HAP-1 (cell line): Measurements from ENCODE around the gene STX16.
A peak's percentile ranks its signal among the peaks of the same experiment; 100 is the strongest.

Source experiments
- DNase-seq, 2 experiments: peaks; one replicate each; pipeline ENCODE4 v3.0.0-alpha.2; 2016 to 2020; ENCODE audit warnings: low spot score in 2 of 2
- H3K27me3 ChIP-seq: fragments of 250-450 bp; sonication (Bioruptor Pico); 2 replicates; pipeline ENCODE4 v1.5.1; 2020; ENCODE audit warnings: low read depth, mild to moderate bottlenecking, moderate library complexity
- H3K36me3 ChIP-seq: fragments of 250-450 bp; sonication (Bioruptor Pico); replicated peaks from 2 replicates; pipeline ENCODE4 v1.5.1; 2020; ENCODE audit warnings: mild to moderate bottlenecking
- H3K4me1 ChIP-seq: fragments of 250-450 bp; sonication (Bioruptor Pico); 2 replicates; pipeline ENCODE4 v1.5.1; 2020; ENCODE audit warnings: mild to moderate bottlenecking
- H3K4me3 ChIP-seq: fragments of 250-450 bp; sonication (Bioruptor Pico); 2 replicates; pipeline ENCODE4 v1.5.1; 2020; ENCODE audit warnings: mild to moderate bottlenecking, moderate library complexity
- H3K9me3 ChIP-seq: fragments of 250-450 bp; sonication (Bioruptor Pico); 2 replicates; pipeline ENCODE4 v1.5.1; 2020; ENCODE audit warnings: mild to moderate bottlenecking, moderate library complexity
- in situ Hi-C: fragments of 300-500 bp; cut with MboI; formaldehyde crosslinking; loops from 3 replicates; pipeline ENCODE4 v1.14.3; 2020; ENCODE audit warnings: low sequenced_read_pairs, inconsistent platforms, mixed read lengths

STX16 gene

DNA sequence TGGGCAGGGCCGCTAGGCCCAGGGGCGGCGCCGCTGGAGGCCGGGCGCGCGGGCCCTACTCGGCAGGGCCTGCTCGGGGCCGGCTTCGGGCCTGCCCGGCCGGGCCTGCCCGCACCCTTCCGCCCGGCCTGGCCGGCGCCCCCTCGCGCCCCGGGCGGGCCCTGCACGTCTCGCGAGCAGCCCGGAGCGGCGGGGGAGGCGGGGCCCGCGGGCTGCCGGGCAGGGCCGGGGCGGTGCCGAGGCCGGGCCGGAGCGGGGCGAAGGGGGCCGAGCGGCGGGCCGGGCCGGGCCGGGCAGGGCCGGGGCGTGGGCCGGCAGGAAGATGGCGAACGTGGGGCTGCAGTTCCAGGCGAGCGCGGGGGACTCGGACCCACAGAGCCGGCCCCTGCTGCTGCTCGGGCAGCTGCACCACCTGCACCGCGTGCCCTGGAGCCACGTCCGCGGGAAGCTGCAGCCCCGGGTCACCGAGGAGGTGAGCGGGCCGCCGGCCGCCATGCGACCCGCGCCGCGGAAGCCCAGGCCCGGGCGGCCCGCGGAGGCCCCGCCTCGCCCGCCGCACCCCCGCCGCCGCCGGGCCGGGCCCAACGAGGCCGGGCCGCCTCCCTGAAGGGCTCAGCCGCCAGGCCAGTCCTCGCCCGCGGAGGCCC lies 41.6 kb downstream of the STX16 start, which contains the start of gene NPEPL1:
Gene NPEPL1, plus strand, starts transcription at position 222 of the 647 bp plus-strand sequence. Its CDS starts 101 bp downstream, at position 323.
- peaks cover 22% of the 10 kb centered on the region for H3K4me1 ChIP-seq
- no peaks in the 10 kb centered on the region for H3K9me3 ChIP-seq
- peaks cover 8% of the 10 kb centered on the region for H3K36me3 ChIP-seq
- DNase-seq: peak; percentile 69 to 77
- peak within 1 kb of the TSS; percentile 23 for H3K4me3 ChIP-seq
- in situ Hi-C loops: loop anchor here (25.0 kb wide), 1 partner anchor 455 kb away; the partner anchor contains the start of gene ANKRD60
- no peaks in the 10 kb centered on the region for H3K27me3 ChIP-seq

DNA sequence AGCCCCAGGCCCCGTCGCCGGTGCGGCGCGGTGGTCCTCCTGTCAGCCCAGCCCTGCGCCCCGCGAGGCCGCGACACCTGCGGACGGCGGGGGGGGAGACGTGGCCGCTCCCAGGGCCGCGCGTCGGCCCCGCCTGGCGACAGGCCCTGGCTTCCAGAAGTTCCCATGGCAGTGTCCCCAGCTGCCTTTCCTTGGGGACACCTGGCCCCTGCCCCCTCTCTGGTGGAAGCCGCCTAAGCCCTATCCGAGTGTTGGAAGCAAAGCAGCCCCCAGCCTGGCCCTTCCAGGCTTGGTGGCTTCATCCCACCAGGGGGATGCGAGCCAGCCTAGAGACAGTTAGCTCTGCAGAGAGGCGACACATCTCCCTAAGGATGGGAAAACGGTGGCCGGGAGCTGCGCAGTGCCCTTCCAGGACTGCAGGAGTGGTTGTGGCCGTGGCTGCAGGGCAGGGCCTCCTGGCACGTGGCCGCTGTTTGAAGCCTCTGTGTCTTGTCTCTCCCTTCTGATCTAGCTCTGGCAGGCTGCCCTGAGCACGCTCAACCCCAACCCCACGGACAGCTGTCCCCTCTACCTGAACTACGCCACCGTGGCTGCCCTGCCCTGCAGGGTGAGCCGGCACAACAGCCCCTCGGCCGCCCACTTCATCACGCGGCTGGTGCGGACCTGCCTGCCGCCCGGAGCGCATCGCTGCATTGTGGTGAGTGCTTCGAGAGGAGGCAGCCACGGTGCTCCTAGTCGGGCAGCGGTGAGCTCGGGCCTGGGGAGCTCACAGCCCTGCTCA lies 42.3 kb downstream of the STX16 start:
- Histone ChIP-seq H3K4me3 (peak overlapping the region; percentile 23), H3K9me3 (no peaks in the 10 kb centered on the region), H3K4me1 (peaks cover 22% of the 10 kb centered on the region), H3K36me3 (peaks cover 8% of the 10 kb centered on the region), H3K27me3 (no peaks in the 10 kb centered on the region)
- DNase-seq: peak in 1 of 2 experiments; percentile 38
- in situ Hi-C loops: loop anchor here (25.0 kb wide), 1 partner anchor 456 kb away; the partner anchor contains the start of gene ANKRD60

DNA sequence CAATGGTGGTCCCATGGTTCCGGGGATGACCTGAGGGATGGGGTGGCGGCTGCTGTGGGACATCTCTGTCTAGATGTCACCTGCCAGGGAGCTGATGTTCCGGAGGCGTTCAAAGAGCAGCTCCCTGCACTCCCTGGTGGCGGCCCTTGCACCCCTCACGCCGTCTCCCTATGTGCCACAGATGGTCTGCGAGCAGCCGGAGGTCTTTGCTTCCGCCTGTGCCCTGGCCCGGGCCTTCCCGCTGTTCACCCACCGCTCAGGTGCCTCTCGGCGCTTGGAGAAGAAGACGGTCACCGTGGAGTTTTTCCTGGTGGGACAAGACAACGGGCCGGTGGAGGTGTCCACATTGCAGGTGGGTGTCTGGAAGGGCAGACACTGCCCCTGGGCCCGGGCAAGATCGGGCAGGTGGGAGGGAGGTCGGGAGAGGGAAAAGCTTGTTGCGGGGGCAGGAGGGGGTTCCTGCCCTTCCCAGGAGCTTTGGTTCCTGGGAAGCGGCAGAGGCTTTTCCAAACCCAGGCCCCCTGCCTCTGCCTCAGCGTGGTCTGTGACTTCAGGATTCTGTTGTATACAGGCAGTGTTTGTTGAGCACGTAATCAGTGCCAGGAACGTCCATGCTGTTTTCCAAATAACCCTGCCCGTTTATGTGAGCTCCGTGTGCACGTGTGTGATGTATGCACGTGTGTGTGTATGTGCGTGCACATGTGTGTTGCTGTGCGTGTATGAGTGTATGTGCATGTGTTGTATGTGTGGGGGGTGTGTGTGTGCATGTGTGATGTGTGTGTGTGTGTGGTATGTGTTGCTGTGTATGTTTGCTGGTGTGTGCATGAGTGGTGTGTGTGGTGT lies 43.4 kb downstream of the STX16 start:
- peaks cover 8% of the 10 kb centered on the region for H3K36me3 ChIP-seq
- no peak overlapping the region for H3K4me3 ChIP-seq

DNA sequence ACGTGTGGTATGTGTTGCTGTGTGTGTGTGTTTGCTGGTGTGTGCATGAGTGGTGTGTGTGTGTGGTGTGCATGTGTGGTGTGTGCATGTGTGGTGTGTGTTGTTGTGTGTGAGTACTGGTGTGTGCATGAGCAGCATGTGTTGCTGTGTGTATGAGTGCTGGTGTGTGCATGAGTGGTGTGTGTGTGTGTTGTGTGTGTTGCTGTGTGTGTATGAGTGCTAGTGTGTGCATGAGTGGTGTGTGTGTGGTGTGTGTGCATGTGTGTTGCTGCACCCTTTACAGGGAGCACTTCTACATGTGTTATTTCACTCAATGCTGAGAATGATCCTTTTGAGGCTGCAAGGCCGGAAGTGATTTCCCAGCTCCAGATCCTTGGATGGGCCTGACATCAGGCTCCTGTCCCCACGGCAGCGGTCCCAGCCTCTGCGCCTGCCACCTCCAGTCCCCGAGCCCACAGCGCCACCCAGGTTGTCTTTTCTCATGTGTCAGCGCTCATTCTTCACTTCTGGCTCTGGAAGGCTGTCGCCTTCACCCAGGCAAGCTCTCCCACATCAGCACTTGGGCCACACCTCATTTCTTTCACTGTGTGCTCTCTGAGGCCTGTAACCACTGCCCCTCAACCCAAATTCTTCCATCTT lies 44.1 kb downstream of the STX16 start:
- Histone ChIP-seq H3K27me3 (no peaks in the 10 kb centered on the region), H3K36me3 (peaks cover 11% of the 10 kb centered on the region), H3K9me3 (no peaks in the 10 kb centered on the region), H3K4me1 (peaks cover 16% of the 10 kb centered on the region), H3K4me3 (no peak overlapping the region)
- DNase-seq: no peak
- in situ Hi-C loops: loop anchor here (25.0 kb wide), 1 partner anchor 458 kb away; the partner anchor contains the start of gene ANKRD60

More for the DNA sequence above, 43.4 kb downstream of the STX16 start:
- Histone ChIP-seq H3K4me1 (peaks cover 22% of the 10 kb centered on the region), H3K27me3 (no peaks in the 10 kb centered on the region), H3K9me3 (no peaks in the 10 kb centered on the region)
- in situ Hi-C loops: loop anchor here (25.0 kb wide), 1 partner anchor 457 kb away; the partner anchor contains the start of gene ANKRD60
- no peak for DNase-seq

DNA sequence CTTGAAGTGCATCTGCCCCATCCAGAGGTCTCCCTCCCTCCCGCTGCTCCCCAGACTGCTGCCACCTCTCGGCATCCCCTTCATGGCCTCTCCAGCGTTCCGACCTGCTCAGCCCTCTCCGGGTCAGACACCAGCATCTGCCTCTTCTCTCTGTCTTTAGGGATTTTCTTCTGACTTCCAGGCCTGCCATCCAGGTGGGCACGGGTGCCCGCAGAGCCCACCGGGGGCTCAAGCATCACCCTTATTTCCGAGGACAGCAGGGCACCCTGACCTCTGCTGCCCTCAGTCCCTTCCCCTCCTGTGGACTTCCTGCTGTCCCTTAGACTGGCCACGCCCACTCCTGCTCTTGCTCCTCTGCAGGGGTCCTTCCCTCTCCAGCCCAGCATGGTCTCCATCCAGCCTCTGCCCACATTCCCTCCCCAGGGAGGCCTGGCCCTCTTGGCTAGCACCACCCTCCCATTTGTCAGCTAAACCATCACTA lies 44.9 kb downstream of the STX16 start:
- peaks cover 12% of the 10 kb centered on the region for H3K4me1 ChIP-seq
- in situ Hi-C loops: loop anchor here (25.0 kb wide), 1 partner anchor 459 kb away; the partner anchor contains the start of gene ANKRD60
- no peak overlapping the region for H3K4me3 ChIP-seq
- H3K36me3 ChIP-seq: peaks cover 11% of the 10 kb centered on the region
- no peak for DNase-seq
- H3K27me3 ChIP-seq: no peaks in the 10 kb centered on the region
- H3K9me3 ChIP-seq: no peaks in the 10 kb centered on the region

DNA sequence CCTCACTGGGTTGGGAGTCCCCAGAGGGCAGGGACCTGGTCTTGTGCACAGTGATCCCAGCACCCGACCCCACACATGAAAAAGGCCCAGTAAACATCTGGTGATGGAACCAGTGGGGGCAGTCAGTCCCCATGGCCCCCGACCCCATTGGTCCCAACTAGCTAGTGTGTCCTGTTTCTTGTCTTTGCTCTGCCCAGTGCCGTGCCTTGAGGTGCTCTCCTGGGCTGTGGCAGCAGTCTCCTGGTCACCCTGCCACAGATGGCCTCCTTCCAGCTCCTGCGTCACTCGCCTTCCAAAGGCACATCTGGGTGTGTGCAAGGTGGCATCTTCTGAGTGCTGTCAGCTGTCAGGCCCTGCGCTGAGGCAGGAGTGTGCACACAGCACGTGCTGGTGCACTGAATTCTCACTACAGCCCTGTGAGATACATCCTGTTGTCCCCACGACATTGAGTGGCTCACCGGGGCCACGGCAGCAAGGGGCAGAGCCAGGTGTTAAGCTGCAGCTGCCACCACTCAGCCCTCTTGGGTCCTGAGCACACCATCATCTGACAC lies 45.4 kb downstream of the STX16 start:
- Histone ChIP-seq H3K4me1 (peaks cover 12% of the 10 kb centered on the region), H3K27me3 (no peaks in the 10 kb centered on the region), H3K9me3 (no peaks in the 10 kb centered on the region), H3K4me3 (no peak overlapping the region), H3K36me3 (peaks cover 11% of the 10 kb centered on the region)
- in situ Hi-C loops: loop anchor here (25.0 kb wide), 1 partner anchor 459 kb away; the partner anchor contains the start of gene ANKRD60
- DNase-seq: no peak

DNA sequence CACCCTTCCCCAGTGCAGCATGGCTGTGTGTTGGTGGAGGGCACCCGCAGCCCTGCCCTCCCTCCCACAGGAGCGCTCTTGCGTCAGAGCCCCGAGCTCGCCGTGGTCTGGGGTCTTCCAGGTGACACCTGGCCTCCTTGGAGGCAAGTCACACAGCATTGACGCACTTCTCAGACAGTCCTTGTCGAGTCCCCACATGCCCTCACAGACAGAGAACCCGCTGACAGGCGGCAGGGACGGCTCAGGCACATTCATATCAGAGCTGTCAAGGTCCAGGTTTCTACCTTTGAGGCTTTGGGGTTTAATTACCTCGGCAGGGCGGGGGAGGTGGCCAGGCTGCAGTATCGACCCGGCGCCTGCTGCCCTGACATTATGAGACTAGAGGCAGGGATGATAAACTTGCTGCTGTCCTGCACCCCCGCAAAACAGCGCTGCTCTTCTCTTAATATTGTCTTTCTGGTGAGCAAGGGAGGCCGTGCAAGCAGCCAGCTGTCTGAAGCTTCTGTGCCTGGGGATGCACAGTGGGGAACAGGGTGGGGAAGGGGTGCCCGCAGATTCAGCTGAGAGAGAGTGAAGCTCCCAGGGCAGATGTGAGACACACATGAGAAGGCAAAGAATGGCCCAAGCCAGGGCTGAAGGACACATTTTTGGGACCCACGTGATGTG lies 46.3 kb downstream of the STX16 start:
- no peak for DNase-seq
- Histone ChIP-seq H3K27me3 (no peaks in the 10 kb centered on the region), H3K9me3 (no peaks in the 10 kb centered on the region), H3K4me1 (peaks cover 9% of the 10 kb centered on the region), H3K36me3 (peaks cover 18% of the 10 kb centered on the region), H3K4me3 (no peak overlapping the region)
- in situ Hi-C loops: loop anchor here (25.0 kb wide), 1 partner anchor 460 kb away; the partner anchor contains the start of gene ANKRD60

DNA sequence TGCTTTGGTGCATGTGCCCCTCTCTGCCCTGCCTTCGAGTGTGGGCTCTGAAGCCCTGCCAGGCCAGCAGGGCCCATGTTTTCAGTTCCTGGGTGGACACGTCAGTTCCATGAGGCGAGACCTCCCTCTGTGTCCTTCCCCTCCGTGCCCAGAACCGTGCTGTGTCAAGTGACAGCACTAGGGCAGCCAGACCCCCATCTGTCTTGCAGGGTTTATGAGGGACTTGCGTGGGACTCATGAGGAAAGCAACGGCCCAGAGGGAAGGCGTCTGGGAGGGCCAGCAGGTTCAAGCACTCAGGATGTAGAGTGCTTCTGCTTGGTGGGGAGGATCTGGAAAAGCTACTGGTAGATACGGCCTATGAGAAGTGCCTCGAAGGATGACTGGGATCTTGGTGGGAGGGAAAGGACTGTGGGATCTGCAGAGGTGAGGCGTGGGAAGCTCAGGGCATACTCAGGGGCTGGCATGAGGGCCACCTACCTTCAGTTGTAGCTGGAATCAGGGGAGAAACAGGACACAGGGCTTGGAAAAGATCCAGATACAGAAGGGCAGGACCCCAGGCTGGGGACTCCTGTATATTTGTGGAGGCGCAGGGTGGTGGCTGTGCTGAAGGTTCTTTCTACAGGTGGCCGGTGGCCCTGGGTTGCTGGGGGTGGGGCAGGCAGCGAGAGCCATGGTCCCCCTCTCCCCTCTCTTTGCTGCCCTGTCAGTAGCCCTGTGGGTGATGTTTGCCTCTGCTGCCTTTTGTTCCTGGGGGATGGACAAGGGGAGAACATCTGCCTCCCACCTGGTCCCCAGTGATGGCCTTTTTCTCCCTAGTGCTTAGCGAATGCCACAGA lies 47.0 kb downstream of the STX16 start:
- DNase-seq: no peak
- Histone ChIP-seq H3K27me3 (no peaks in the 10 kb centered on the region), H3K4me1 (peaks cover 8% of the 10 kb centered on the region), H3K9me3 (no peaks in the 10 kb centered on the region), H3K36me3 (peaks cover 25% of the 10 kb centered on the region), H3K4me3 (no peak overlapping the region)
- in situ Hi-C loops: loop anchor here (25.0 kb wide), 1 partner anchor 461 kb away; the partner anchor contains the start of gene ANKRD60

DNA sequence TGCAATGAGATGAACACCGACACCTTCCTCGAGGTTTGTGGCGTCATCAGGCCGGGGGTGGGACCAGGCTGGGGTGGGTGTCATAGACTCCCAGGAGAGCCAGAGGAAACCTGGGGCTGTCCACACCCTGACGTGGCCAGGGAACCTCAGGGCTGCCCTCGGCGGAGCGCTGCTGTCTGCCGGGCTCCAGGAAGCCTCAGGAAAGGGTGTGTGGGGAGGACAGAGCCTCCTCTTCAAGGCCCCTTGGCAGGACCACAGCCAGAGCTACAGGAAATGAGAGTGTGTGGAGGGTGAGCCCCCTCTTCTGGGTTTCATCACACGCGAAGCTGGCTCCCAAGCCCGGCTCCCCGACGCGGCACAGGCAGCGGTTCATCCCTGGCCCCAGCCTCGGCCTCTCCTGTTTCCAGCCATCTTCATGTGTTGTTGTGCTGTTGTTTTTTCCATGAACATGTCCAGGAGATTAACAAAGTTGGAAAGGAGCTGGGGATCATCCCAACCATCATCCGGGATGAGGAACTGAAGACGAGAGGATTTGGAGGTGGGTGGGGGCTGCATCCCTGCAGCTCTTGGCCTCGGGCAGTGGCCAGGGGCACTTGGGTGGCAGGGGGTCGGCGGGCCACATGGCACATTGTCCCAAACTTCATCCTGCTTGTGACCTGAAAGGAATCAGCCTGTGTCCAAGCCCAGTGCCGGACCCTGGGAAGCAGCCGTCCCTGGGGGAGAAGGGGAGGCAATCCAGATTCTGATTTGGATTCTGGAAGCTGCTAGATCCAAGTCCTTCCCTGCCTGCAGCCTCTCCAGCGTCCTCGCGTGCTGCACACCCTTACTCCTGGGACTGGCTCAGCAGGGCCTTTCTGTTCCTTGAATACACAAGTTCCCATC lies 47.9 kb downstream of the STX16 start:
- H3K9me3 ChIP-seq: no peaks in the 10 kb centered on the region
- no peak overlapping the region for H3K4me3 ChIP-seq
- in situ Hi-C loops: loop anchor here (25.0 kb wide), 1 partner anchor 462 kb away; the partner anchor contains the start of gene ANKRD60
- no peaks in the 10 kb centered on the region for H3K27me3 ChIP-seq
- peaks cover 31% of the 10 kb centered on the region for H3K36me3 ChIP-seq
- H3K4me1 ChIP-seq: no peaks in the 10 kb centered on the region; the same call in 1 of the 2 replicates
- no peak for DNase-seq

DNA sequence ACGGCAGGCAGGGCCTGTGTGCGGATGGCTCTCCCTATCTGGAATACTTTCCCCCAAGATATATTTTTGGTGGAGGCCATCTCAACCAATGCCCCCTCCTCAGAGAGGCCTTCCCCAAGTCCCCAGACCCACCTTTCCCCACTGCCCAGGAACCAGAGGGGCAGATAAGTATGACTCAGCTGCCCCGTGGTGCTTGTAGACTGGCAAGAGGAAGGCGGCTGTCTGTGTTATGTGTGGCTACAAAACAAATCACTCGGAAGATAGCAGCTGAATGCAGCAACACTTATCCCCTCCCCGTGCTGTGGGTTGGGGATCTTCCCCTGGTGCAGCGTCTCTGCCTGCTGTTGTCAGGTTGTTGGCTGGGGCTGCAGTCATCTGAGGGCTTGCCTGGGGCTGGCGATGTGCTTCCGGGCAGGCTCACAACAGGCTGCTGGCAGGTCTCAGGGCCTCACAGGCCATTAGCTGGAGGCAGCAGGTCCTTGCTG lies 48.6 kb downstream of the STX16 start:
- Histone ChIP-seq H3K27me3 (no peaks in the 10 kb centered on the region), H3K4me3 (no peak overlapping the region), H3K4me1 (no peaks in the 10 kb centered on the region), H3K9me3 (no peaks in the 10 kb centered on the region), H3K36me3 (peaks cover 35% of the 10 kb centered on the region)
- in situ Hi-C loops: loop anchor here (25.0 kb wide), 1 partner anchor 462 kb away; the partner anchor contains the start of gene ANKRD60
- DNase-seq: no peak
